Activated CD4-positive, alpha-beta T cell treated with anti-CD3 and anti-CD28 coated beads for 36 hours (primary cell): ENCODE data around the gene CNTF. TPM values are rescaled to one million over a fixed set of nuclear protein-coding genes. Genes with fewer than 3 reads are reported as not detected.
A peak's percentile ranks its signal among the peaks of the same experiment; 100 is the strongest.

Experiments used
- ATAC-seq: fragments of 200-7000 bp; cut with Tn5 transposase; one replicate; pipeline ENCODE4 v1.10.0; 2021; ENCODE audit warnings: mild to moderate bottlenecking, moderate library complexity
- CTCF ChIA-PET: fragments of 350-600 bp; sonication (Branson Sonifier 250); formaldehyde crosslinking; loops from one replicate; lab custom pipeline; 2021; ENCODE audit warnings: antibody characterized with exemption; lab: Charles Lee
- POLR2A ChIA-PET: fragments of 350-600 bp; sonication (Branson Sonifier 250); formaldehyde crosslinking; loops from one replicate; lab custom pipeline; 2021; ENCODE audit warnings: antibody characterized with exemption, inconsistent platforms; lab: Charles Lee
- DNase-seq: peaks from one replicate; pipeline ENCODE4 v3.0.0-alpha.2; 2020
- H3K27ac Mint-ChIP-seq: one replicate; pipeline ENCODE4 v1.8.0; 2021; ENCODE audit warnings: mixed read lengths
- H3K27me3 Mint-ChIP-seq: one replicate; pipeline ENCODE4 v1.8.0; 2021; ENCODE audit warnings: mixed read lengths
- H3K36me3 Mint-ChIP-seq: one replicate; pipeline ENCODE4 v1.8.0; 2021; ENCODE audit warnings: low read depth, mixed read lengths
- H3K4me1 Mint-ChIP-seq: one replicate; pipeline ENCODE4 v1.8.0; 2021; ENCODE audit warnings: mixed read lengths
- H3K4me3 Mint-ChIP-seq: one replicate; pipeline ENCODE4 v1.8.0; 2021; ENCODE audit warnings: mild to moderate bottlenecking, moderate library complexity, mixed read lengths
- H3K9me3 Mint-ChIP-seq: one replicate; pipeline ENCODE4 v1.8.0; 2021; ENCODE audit warnings: low read depth, mixed read lengths
- intact Hi-C, 2 experiments: fragments of 100-400 bp; cut with DNase I in 1 of 2; cut with micrococcal nuclease in 1 of 2; formaldehyde crosslinking; loops; one replicate each; pipeline versions ENCODE4 v1.14.2 to v1.15.1; 2022 to 2024; cut with DNase I, micrococcal nuclease
- total RNA-seq, 2 experiments: library from RNA; stranded (reverse); gene quantifications; one replicate each; pipeline ENCODE4 v1.2.3, GENCODE V29; 2021

CNTF gene
- total RNA-seq, 2 experiments from 2014 or later = 1.6 to 3.4 TPM

- H3K27ac Mint-ChIP-seq = peak overlapping the region; percentile 55
- peaks cover 92% of the 10 kb centered on the region for H3K4me1 Mint-ChIP-seq
- DNase-seq (no peak), ATAC-seq (peak; percentile 93)
- no peak overlapping the region for H3K4me3 Mint-ChIP-seq
- no peaks in the 10 kb centered on the region for H3K27me3 Mint-ChIP-seq
- CTCF ChIA-PET = interaction anchor here (0.6 to 1.7 kb wide), 10 partner anchors 13 to 835 kb away, joined by 3 to 20 read pairs (median 4); partner anchors contain the start of gene ZFP91
- H3K9me3 Mint-ChIP-seq = no peaks in the 10 kb centered on the region
- POLR2A ChIA-PET = interaction anchor here (0.6 to 2.1 kb wide), 4 partner anchors 21 to 849 kb away, joined by 3 to 23 read pairs (median 9); partner anchors contain the start of gene LPXN
- peaks cover 58% of the 10 kb centered on the region for H3K36me3 Mint-ChIP-seq
- intact Hi-C loops = loop anchor here (1.0 to 2.0 kb wide), 3 partner anchors 17 to 25 kb away; partner anchors contain the start of gene CNTF (in 1 of the 2)
Observed at GRCh38 chr11:58597486-58598144, 24.9 kb upstream of the CNTF start.

DNA sequence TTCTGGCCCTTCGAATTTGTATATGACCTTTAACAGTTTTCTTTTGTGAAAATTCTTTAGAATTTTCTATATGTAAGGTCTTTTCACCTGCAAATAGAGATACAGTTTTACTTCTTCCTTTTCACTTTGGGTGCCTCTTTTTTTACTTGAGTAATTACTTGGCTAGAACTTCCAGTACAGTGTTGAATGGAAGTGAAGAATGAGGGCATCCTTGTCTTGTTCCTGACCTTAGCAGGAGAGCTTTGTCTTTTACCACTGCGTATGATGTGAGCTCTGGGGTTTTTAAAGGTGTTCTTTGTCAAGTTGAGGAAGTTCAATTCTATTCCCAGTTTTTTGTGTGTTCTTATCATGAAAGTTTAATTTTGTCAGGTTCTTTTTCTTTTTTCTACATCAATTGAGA is 22.0 kb upstream of the CNTF start:
- POLR2A ChIA-PET = no interaction called here
- no peak for ATAC-seq
- no peaks in the 10 kb centered on the region for H3K27me3 Mint-ChIP-seq
- no peaks in the 10 kb centered on the region for H3K9me3 Mint-ChIP-seq
- DNase-seq = no peak
- H3K4me1 Mint-ChIP-seq = peaks cover 95% of the 10 kb centered on the region
- CTCF ChIA-PET = interaction anchor here (1.0 to 1.2 kb wide), 2 partner anchors 18 to 29 kb away, joined by 3 read pairs; no protein-coding TSS in a partner anchor
- intact Hi-C loops = no loop called here
- peaks cover 55% of the 10 kb centered on the region for H3K36me3 Mint-ChIP-seq
- H3K27ac Mint-ChIP-seq = peak overlapping the region; percentile 21
- H3K4me3 Mint-ChIP-seq = no peak overlapping the region

DNA sequence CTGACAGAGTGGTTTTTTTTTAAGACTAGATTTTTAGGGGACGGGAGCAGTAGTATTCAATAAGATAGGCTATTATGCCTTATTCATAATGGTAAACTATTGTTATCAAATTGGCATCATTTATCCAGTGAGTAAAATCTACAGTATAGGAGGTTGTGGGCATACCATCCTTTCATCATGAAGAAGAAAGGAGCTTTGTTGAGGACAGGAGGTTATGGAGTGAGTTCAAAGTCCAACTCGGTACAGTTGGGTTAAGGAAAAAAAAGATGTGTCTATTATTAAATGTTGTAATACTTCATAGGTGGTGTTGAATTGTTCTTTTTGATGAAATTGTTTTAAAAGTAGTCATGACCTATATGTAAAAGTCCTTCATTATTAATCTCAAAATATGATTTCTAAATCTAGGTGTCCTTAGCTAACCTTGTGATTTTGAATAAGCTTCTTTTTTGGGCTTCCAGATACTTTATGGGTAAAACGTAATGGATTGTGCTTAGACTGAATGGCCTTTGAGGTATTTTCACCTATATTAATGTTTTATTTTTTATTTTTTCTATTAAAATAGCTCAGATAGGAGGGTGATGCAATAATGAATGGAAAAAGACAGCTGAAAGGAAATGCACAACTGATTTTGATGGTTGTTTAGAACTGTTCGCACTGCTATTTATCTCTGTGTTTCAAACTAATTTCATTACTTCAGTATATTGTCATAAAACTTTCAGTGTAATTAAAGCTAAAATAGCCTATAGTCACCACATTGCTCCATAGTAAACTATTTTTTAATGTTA is 15.3 kb upstream of the CNTF start:
- ChIA-PET POLR2A (no interaction called here), CTCF (interaction anchor here (0.7 to 2.7 kb wide), 7 partner anchors 9 to 40 kb away, joined by 4 to 12 read pairs (median 5); no protein-coding TSS in a partner anchor)
- Mint-ChIP-seq H3K4me1 (peaks cover 74% of the 10 kb centered on the region), H3K9me3 (no peaks in the 10 kb centered on the region), H3K4me3 (no peak overlapping the region), H3K27ac (peak overlapping the region; percentile 55), H3K27me3 (no peaks in the 10 kb centered on the region), H3K36me3 (peaks cover 50% of the 10 kb centered on the region)
- ATAC-seq (no peak), DNase-seq (no peak)
- intact Hi-C loops = loop anchor here in 1 of 2 experiments (2.0 kb wide), 1 partner anchor 14 kb away; no protein-coding TSS in a partner anchor

DNA sequence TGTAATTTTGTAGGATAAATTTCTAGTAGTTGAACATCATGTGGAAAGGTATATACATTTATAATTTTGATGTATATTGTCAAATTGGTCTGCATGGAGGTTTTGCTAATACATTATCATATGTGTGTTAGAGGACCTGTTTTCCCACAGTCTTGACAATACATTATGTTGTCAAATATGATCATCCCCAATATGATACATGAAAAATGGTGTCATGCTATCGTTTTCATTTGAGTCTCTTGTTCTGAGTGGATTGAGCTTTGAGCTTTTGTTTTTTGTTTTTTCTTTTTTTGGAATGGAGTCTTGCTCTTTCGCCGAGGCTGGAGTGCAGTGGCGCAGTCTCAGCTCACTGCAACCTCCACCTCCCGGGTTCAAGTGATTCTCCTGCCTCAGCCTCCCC is 14.1 kb upstream of the CNTF start:
- peak; percentile 33 for ATAC-seq
- intact Hi-C loops = no loop called here
- H3K4me3 Mint-ChIP-seq = no peak overlapping the region
- ChIA-PET POLR2A (interaction anchor here (0.7 kb wide), 1 partner anchor 27 kb away, joined by 4 read pairs; no protein-coding TSS in a partner anchor), CTCF (interaction anchor here (0.6 to 1.6 kb wide), 2 partner anchors 21 to 564 kb away, joined by 4 read pairs; partner anchors contain the start of gene DTX4)
- H3K27me3 Mint-ChIP-seq = no peaks in the 10 kb centered on the region
- H3K9me3 Mint-ChIP-seq = no peaks in the 10 kb centered on the region
- H3K4me1 Mint-ChIP-seq = peaks cover 73% of the 10 kb centered on the region
- H3K36me3 Mint-ChIP-seq = peaks cover 49% of the 10 kb centered on the region
- no peak overlapping the region for H3K27ac Mint-ChIP-seq
- DNase-seq = no peak

GRCh38 chr11:58609723-58610122 is 12.7 kb upstream of the CNTF start:
- Mint-ChIP-seq H3K9me3 (no peaks in the 10 kb centered on the region), H3K27me3 (no peaks in the 10 kb centered on the region), H3K27ac (no peak overlapping the region), H3K36me3 (peaks cover 51% of the 10 kb centered on the region), H3K4me1 (peaks cover 66% of the 10 kb centered on the region), H3K4me3 (no peak overlapping the region)
- ChIA-PET CTCF (interaction anchor here (0.5 to 1.6 kb wide), 4 partner anchors 12 to 42 kb away, joined by 3 to 5 read pairs (median 4); no protein-coding TSS in a partner anchor), POLR2A (no interaction called here)
- ATAC-seq (no peak), DNase-seq (no peak)
- intact Hi-C loops = no loop called here

- peaks cover 67% of the 10 kb centered on the region for H3K36me3 Mint-ChIP-seq
- ATAC-seq (peak; percentile 75), DNase-seq (peak; percentile 11)
- no peak overlapping the region for H3K4me3 Mint-ChIP-seq
- CTCF ChIA-PET = interaction anchor here (3.4 kb wide), 1 partner anchor 46 kb away, joined by 11 read pairs; no protein-coding TSS in a partner anchor
- intact Hi-C loops = no loop called here
- H3K27me3 Mint-ChIP-seq = no peaks in the 10 kb centered on the region
- H3K9me3 Mint-ChIP-seq = no peaks in the 10 kb centered on the region
- H3K27ac Mint-ChIP-seq = no peak overlapping the region
- POLR2A ChIA-PET = interaction anchor here (0.6 kb wide), 1 partner anchor 22 kb away, joined by 5 read pairs; no protein-coding TSS in a partner anchor
- H3K4me1 Mint-ChIP-seq = peaks cover 46% of the 10 kb centered on the region
Observed at GRCh38 chr11:58613228-58613627, 9.2 kb upstream of the CNTF start.

DNA sequence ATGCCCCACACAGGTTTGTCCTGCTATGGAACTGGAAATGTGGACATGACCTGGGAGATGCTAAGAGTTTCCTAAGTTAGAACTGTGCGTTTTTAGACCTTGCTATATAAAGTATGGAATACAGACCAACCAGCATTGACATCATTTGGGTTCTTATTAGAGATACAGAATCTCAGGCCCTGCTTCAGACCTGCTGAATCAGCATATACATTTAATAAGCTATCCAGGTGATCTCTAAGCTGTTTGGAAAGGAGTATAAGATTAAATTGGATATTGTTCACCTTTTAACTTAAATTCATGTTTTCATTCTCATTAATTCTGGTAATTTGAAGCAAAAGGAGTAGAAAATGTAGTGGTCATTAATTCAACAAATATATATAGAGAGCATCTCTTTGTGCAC is 6.9 kb upstream of the CNTF start:
- CTCF ChIA-PET = no interaction called here
- Mint-ChIP-seq H3K27me3 (no peaks in the 10 kb centered on the region), H3K27ac (no peak overlapping the region), H3K9me3 (no peaks in the 10 kb centered on the region), H3K4me3 (no peak overlapping the region), H3K36me3 (peaks cover 78% of the 10 kb centered on the region), H3K4me1 (peaks cover 37% of the 10 kb centered on the region)
- ATAC-seq = no peak
- POLR2A ChIA-PET = no interaction called here
- DNase-seq = no peak
- intact Hi-C loops = loop anchor here in 1 of 2 experiments (5.0 kb wide), 1 partner anchor 38 kb away; the partner anchor contains the start of genes LPXN and ZFP91

DNA sequence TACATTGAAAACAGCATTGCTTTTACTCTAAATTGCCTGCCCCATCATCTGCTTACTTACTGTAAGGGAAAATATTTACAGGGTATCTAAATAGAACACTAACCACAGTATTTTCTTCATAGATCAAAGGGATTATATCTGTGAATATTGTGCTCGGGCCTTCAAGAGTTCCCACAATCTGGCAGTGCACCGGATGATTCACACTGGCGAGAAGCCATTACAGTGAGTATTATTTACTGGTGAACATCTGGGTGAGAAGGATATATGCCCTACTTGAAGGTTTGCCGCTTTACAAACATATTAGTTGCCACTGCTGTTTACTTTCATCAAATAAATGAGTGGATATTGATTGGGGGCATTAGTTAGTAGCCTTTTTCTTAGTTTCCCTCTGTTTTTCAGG is 5.9 kb upstream of the CNTF start:
- ChIA-PET POLR2A (no interaction called here), CTCF (interaction anchor here (0.6 kb wide), 1 partner anchor 64 kb away, joined by 3 read pairs; no protein-coding TSS in a partner anchor)
- DNase-seq (no peak), ATAC-seq (no peak)
- Mint-ChIP-seq H3K27ac (peak overlapping the region; percentile 13), H3K9me3 (no peaks in the 10 kb centered on the region), H3K4me3 (no peak overlapping the region), H3K27me3 (no peaks in the 10 kb centered on the region), H3K36me3 (peaks cover 71% of the 10 kb centered on the region), H3K4me1 (peaks cover 34% of the 10 kb centered on the region)
- intact Hi-C loops = loop anchor here in 1 of 2 experiments (5.0 kb wide), 1 partner anchor 39 kb away; the partner anchor contains the start of genes LPXN and ZFP91

DNA sequence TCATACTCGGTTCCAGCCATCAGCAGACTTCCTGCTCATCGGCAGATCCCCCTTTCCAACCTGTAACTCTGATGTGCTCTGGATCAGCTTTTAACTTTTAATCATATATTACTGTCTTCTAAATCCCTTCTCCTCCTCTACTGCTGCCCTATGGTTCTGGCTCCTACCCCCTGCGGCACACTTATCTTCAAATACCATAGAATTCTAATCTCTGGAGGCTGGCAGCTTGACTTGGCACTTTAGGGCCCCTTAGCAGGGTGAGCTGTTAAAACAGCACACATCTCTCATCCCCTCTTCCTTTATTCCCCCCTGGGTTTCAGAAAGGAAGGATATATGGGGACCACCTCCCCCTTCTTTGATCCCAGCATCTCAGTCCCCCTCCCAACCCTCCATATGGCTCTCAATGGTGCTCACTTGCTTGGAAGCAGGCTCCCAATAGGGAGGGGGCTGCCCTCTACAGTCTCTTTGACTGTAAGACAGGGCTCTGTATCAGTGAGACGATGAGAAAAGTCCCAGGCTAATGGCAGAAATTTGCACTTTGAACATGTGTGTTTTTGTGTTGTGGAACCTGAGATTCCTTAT is 4.4 kb upstream of the CNTF start:
- CTCF ChIA-PET = interaction anchor here (0.6 to 2.0 kb wide), 5 partner anchors 11 to 50 kb away, joined by 3 to 9 read pairs (median 4); no protein-coding TSS in a partner anchor
- H3K27ac Mint-ChIP-seq = peak overlapping the region; percentile 35
- POLR2A ChIA-PET = no interaction called here
- intact Hi-C loops = loop anchor here (2.0 to 5.0 kb wide), 2 partner anchors 41 kb away; partner anchors contain the start of genes LPXN (in 1 of the 2) and ZFP91 (in 1 of the 2)
- peaks cover 35% of the 10 kb centered on the region for H3K4me1 Mint-ChIP-seq
- H3K27me3 Mint-ChIP-seq = no peaks in the 10 kb centered on the region
- peak; percentile 55 for ATAC-seq
- H3K9me3 Mint-ChIP-seq = no peaks in the 10 kb centered on the region
- DNase-seq = peak; percentile 27
- no peak overlapping the region for H3K4me3 Mint-ChIP-seq
- H3K36me3 Mint-ChIP-seq = peaks cover 71% of the 10 kb centered on the region

DNA sequence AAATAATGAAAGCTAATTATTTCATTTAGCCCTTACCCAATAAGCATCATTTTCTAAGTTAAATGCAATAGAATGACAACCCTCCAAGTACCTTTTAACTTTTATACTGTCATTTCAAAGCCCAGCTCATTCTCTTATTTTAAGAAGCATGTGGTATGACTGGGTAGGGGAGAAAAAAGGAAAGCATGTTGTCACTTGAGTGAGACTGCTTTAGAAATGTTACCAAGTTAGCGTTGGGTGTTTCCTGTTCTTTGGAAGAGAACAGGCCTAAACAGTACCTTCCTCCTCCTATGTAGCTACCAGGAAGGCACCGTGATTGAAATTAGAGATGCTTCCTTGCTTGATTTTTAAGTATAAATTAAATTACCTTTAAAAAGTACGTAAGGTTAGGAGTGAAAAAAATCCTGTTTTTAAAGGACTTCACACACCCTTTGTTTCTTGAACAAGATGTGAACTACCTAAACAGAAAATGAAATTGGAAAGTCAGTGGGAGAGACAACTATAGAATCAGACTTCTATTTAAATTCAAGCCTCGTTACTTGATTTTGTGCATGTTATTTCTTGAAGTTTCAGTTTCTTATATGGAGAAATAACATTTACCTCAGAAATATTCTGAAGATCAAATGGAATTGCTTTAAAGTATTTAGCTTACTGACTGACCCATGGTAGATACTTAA is 741 bp upstream of the CNTF start:
- no peak for DNase-seq
- intact Hi-C loops = loop anchor here (2.0 to 5.0 kb wide), 3 partner anchors 15 to 51 kb away; no protein-coding TSS in a partner anchor
- H3K4me3 Mint-ChIP-seq = no peak overlapping the region
- peaks cover 29% of the 10 kb centered on the region for H3K4me1 Mint-ChIP-seq
- ATAC-seq = peak; percentile 83
- CTCF ChIA-PET = interaction anchor here (0.8 to 2.7 kb wide), 10 partner anchors 16 to 284 kb away, joined by 3 to 15 read pairs (median 4); partner anchors contain the start of gene LPXN
- H3K36me3 Mint-ChIP-seq = peaks cover 65% of the 10 kb centered on the region
- peak overlapping the region; percentile 66 for H3K27ac Mint-ChIP-seq
- H3K27me3 Mint-ChIP-seq = no peaks in the 10 kb centered on the region
- POLR2A ChIA-PET = interaction anchor here (0.6 to 1.2 kb wide), 4 partner anchors 44 to 336 kb away, joined by 3 to 6 read pairs (median 4); no protein-coding TSS in a partner anchor
- no peaks in the 10 kb centered on the region for H3K9me3 Mint-ChIP-seq
